ENCODE measurements around the gene CADM4.
"Not testable (repeated sequence)": the region's sequence is repeated elsewhere in the genome, so short reads cannot be mapped to it uniquely, and the experiment has no call there.

CADM4 gene

DNA sequence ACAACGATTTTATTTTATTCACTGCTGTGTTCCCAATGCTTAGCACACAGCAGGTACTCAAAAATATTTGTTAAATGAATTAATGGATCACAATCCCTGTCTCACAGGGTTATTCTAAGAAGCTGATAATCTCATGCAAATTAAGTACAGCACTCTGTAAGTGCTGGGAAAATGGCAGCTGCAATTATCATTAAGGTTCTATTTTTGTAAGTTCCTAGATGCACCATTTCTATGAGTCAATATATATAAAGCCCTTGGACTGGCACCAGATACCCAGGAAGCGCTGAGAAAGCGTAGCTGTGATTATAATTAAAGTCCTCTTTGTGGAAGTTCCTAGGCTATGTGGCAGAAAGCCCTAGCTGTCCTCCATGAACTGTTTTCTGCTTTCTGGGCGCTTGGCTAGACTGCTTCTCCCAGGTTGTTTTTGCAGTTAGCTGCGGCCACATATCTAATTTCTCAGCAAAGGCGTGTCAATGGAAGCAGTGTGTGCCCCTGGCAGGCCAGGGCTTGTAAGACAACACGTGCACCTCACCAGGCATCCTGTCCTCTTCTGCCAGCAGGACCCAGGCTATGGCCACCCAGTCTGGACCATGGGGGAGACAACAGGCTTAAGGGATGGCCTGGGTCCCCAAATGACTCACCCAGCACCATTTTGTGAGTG lies 33.0 kb downstream of the CADM4 start:
- DNase-seq (ENCODE audit: low spot score): no peak

DNA sequence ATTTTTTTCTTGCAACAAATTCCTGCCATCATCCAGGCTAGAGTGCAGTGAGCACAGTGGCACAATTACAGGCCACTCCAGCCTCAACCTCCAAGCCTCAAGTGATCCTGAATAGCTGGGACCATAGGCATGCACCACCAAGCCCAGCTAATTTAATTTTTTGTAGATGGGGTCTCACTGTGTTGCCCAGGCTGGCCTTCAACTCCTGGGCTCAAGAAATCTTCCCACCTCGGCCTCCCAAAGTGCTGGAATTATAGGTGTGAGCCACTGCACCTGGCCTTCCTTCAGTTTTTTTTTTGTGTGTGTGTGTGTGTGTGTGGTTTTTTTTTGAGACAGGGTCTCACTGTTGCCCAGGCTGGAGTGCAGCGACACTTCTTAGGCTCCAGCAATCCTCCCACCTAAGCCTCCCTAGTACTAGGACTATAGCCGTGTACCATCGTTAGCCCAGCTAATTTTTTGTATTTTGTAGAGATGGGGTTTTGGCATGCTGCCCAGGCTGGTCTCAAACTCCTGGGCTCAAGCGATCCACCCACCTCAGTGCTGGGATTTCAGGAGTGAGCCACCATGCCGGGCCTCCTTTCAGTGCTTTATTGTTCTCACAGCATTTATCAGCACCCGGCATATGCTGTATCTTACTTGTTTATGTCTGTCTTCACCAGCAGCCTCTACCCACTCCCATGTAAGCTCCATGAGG lies 33.6 kb downstream of the CADM4 start:
- DNase-seq (ENCODE audit: low spot score): no peak

DNA sequence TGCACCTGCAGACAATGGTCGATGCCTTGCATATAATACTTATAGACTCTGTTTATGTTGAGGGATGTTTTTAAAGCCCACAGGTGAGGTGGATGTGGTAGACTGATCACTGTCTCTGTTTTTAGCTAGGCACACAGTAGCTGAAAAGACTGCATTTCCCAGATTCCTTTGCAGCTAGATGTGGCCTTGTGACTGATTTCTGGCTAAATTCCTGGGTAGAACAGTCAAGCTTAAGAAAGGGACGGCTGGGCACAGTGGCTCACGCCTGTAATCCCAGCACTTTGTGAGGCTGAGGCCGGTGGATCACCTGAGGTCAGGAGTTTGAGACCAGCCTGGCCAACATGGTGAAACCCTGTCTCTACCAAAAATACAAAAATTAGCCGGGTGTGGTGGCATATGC lies 39.3 kb downstream of the CADM4 start:
- DNase-seq (ENCODE audit: low spot score): not testable (repeated sequence)

DNA sequence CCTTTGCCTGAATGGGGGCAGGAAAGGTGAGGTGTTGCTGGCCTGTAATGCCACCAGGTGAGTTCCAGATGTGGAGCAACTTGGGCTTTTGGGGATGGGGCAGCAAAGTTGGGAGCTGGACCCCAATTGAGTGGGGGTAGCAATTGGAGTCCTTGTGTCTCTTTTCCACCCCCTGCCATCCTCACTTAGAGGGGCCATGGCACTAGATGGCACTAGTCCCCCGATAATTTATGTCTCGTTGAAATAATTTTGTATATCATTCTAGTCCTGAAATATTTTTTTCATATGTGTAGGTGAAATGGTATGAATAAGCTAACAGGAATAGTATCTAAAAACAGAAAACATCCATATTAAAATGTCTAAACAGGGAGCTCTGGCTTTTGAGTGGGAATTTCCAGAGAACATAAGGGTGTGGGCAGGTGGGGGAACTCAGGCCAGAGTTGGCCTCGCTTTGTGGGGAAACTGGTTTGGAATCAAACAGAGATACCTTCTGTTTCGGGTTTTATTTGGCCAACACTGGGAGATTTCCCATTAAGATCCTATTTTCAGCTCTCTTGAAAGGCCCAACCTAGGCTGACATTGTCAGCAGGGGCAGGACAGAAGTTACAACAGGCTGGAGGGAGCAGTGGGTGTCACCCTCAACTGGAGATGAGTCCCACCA lies 39.9 kb downstream of the CADM4 start:
- DNase-seq (ENCODE audit: low spot score): no peak

DNA sequence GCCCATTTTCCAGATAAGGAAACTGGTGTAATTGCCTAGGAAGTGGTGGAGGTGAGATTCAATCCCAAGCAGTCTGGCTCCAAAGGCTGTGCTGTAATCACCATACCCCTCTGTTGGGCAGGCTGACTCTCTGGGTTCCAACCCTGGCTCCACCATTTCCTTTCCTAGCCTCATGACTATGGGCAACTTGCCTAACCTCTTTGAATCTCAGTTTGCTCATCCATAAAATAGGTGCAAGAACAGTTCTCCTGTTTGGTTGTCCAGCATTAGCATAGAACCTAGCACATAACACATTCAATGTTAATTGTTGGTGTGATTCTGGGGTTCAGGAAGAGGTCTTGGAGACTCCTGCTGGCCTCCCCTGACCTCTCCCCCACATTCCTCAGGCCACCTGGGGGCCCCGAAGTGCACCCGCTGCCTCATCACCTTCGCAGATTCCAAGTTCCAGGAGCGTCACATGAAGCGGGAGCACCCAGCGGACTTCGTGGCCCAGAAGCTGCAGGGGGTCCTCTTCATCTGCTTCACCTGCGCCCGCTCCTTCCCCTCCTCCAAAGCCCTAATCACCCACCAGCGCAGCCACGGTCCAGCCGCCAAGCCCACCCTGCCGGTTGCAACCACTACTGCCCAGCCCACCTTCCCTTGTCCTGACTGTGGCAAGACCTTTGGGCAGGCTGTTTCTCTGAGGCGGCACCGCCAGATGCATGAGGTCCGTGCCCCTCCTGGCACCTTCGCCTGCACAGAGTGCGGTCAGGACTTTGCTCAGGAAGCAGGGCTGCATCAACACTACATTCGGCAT lies 41.0 kb downstream of the CADM4 start:
- no peak for DNase-seq (ENCODE audit: low spot score)

DNA sequence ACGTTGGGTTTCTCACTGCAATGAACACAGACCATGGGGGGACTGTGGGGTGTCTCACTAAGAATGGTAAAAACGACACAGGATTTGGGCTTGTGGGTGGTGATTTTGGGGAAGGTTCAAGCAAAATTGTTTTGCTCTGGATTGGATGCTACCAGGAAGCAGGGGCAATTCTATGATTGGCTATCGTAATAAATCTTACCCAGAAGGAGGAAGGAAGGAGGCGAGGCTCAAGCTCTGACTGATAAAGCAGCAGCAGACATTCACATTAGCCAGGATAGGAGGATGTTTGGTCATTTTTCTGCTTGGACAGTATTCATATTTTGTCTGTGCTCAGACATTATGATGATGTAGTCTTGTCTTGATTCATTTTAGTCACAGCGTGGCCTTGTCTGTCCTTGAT lies 41.8 kb downstream of the CADM4 start:
- DNase-seq (ENCODE audit: low spot score): no peak

DNA sequence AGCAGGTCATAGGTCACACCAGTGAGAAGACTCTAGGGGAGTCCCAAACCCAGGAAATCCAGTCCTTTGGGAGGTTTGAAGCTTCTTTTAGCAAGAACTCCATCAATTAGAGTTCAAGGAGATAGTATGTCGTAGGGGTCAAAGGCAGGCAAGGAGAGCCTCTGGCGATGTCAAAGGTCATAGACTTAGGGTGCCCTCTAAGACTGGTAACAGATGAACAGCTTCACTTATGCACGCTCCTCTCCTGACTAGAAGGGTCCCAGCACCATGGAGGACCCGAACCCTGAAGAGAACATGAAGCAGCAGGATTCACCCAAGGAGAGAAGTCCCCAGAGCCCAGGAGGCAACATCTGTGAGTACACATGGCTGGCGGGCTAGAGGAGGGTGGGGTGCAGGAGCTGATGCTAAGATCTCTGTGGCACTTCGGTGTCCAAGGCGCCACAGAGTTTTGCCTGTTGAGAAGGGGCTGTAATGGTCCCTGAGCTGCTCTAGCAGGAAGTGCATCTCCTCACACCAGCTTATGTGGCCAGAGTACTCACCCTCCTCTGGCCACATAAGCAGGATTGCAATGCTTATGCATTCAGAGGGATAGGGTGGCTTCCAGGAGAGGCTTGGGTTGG lies 42.7 kb downstream of the CADM4 start:
- DNase-seq (ENCODE audit: low spot score): no peak

DNA sequence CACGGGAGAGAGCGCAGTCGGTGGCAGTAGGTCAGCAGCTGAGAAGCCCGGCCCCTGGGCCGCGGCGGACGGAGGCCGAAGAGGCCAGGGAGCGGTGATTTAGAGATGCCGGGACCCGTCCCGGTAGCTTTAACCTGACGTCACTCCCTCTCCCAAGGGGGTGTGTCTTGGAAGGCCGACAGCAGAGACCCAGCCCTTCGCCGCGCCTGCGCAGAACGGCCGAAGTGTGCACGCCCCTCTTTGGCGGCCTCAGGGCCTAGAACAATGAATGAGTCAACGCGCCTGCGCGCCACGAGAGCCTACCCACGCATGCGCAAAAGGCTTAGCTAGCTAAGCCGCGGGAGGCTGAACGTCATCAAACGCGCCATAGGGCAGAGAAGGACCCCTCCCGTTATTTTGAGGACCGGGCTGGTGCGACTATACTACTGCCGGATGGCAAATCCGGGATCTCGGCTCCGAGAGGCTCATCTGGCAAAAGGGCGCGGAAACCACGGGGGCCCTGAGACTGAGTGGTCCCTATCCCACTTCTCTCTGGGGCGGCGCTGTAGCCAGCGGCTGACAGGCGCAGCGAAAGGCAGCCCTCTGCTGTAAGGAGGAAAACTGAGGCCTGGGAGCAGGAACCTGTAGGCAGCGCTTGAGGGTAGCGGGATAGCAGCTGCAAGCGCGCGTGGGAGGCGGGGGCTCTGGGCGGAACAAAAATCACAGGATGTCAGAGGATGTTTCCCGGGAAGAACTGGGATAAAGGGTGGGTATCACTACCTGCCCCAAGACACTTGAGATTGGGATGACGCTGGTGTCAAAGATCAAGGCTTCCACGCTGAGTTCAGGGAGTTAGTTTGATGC lies 43.4 kb downstream of the CADM4 start, which contains the start of the genes IRGQ and ZNF576:
TSS of gene IRGQ (minus strand) at position 136 of the 843 bp plus-strand sequence. CDS start 796 bp downstream, outside the sequence.
TSS of gene ZNF576 (plus strand) at position 597 of the 843 bp plus-strand sequence. CDS start 514 bp downstream, outside the sequence.
- peak; percentile 100 for DNase-seq (ENCODE audit: low spot score)

DNA sequence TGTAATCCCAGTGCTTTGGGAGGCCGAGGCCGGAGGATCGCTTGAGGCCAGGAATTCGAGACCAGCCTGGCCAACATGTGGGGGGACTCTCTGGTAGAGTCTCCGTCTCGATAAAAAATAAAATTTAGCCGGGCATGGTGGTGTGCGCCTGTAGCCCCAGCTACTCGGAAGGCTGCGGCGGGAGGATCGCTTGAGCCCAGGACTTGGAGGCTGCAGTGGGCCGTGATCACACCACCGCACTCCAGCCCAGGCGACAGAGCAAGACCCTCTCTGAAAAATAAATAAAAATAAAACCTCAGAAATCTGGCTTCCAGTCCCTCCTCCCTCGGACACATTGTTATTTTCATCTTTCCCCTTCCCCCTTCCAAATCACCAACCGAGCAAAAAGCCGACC lies 44.0 kb downstream of the CADM4 start:
- DNase-seq (ENCODE audit: low spot score): no peak

DNA sequence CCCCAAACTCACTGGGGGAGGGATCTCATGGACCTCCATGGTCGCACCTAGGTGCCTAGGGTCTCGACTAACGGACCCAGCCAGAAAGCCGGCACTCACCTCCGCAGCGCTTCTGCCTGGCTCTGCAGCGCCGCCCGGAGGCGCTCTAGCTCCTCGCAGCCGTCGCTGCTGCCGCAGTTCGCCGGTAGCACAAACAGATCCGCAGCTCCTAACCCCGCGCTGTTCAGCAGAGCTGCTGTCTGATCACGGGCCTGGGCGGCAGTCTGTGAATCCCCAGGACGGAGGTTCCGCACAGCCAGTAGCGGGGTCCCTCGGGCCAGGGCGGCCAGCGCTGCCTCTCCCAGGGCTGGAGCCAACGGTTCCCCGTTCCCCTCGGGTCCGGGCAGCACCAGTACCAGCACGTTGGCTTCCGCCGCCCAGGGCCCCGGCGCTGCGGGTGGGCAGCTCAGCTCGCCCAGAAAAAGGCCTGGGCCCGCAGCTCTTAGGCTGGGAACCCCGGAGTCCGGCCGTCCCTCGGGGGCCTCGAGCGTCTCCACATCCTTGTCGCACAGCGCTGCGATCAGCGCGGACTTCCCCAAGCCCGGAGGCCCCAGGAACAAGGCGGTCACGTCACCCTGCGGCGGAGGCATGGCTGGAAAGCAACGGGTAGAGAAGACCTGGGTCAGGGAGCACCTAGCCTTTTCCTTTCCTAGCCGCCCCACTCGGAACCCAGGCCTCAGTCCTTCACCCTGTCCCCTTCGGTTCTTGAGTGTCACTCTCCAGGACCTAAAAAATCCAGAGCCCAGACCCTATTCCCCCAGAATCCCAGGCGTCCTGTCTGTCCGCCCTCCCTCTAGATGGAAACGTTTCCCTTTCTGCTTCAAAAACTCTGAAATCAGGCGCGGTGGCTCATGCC lies 44.7 kb downstream of the CADM4 start:
- DNase-seq (ENCODE audit: low spot score): peak; percentile 68

DNA sequence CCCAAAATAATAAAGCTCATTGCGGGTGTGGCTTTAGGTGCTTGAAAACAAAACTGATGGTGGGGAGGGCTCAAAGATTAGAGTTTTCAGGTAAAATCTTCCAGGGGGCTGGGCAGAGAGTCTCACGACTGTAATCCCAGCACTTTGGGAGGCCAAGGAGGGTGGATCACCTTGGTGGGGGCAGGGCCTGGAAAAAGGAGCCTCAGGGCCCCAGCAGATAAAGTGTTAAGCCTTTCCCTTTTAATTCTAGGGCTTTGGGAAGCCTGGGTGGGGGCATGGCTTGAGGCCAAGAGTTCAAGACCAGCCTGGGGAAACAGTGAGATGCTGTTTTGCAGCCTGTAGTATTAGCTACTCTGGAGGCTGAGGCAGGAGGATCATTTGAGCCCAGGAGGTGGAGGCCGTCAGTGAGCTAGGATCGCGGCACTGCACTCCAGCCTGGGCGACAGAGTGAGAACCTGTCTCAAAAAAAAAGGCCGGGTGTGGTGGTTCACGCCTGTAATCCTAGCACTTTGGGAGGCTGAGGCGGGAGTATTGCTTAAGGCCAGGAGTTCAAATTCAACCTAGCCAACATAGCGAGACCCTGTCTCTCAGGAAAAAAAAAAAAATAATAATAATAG lies 45.5 kb downstream of the CADM4 start:
- DNase-seq (ENCODE audit: low spot score): no peak

DNA sequence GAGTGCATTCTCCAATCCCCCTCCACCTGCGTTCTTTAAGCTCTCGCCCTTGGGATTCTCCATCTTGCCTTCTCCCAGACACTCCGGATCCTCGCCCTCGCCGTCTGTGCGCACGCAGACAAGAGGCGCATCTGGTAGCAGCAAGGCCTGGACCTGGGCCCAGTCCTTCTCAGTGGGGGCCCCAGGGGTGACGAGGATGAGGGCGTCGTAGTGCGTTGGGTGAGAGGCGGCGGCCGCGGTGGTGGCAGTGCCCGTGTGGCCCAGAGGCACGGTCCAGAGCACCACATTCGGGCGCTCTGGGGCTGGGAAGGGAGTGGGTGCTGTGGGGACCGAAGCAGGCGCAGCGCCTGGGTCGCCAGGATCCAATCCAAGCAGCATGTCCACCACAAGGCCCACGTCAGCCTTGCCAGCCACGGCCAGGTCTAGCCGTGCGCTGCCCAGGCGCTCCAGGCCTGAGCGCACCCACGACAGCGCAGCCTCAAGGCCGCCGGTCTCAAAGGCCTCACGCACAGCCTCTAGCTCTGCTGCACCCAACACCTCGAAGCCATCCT lies 46.8 kb downstream of the CADM4 start:
- DNase-seq (ENCODE audit: low spot score): no peak

DNA sequence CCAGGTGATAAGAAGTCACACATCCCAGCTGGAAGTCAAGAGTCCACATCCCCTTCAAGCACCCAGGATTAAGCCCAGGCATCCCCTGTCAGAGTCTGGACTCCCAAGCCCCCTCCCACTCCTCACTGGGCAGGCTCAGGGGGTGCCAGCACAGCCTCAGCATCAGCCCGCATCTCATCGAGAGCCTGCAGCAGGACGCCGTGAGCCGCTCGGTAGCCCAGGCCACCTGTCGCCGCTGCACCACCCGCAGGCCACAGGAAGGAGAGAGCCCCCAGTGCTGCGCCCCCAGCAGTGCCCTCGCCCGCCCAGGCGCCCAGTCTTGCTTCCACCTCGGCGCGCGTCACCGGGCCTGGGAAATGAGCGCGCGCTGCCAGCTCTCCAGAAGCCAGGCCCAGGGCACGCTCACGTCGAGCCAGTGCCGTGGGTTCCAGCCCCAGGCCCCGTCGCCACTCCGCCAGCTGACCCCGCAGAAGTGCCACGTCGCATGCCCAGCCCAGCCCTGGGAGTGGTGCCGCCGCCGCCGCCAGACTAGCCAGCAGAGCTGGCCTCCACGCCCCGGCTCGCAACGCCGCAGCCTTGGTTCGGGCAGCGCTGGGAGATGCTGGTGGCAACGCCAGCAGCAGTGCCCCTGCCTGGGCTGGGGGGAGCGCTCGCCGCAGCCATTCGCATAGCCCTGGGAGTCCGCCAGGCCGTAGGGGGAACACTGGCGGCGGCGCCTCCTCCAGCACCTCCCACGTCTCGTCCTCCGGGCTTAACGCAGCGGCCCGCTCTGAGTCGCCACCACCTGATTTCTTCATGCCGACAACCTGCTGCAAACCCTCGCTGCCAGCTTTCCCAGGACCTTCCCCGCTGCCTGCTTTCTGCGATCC lies 47.5 kb downstream of the CADM4 start:
- no peak for DNase-seq (ENCODE audit: low spot score)

DNA sequence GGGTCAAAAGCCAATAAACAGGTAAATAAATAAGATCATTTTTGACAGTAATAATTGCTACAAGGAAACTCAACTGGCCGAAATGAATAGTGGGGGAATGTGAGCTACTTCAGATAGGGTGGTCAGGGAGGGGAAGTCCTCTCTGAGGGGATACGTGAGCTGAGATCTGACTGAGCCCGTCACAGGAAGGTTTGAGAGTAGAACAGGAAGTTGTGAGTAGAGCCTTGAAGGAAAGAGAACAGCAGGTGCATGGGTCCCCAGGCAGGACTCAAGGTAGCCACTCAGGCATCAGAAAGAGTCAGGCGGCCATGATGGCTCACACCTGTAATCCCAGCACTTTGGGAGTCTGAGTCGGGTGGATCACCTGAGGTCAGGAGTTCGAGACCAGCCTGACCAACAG lies 50.0 kb downstream of the CADM4 start:
- no peak for DNase-seq (ENCODE audit: low spot score)

DNA sequence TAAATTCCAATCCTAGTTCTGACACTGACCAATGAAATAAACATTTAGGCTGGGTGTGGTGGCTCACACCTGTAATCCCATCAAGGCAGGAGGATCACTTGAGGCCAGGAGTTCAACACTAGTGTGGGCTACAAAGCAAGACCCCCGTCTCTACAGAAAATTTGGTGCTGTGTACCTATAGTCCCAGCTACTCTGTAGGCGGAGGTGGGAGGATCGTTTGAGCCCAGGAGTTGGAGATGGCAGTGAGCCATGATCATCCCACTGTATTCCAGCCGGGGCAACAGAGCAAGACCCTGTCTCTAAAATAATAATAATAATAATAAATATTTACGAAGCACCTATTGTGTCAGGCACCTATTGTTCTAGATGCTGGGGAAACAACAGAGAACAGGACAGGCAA lies 50.4 kb downstream of the CADM4 start:
- no peak for DNase-seq (ENCODE audit: low spot score)

DNA sequence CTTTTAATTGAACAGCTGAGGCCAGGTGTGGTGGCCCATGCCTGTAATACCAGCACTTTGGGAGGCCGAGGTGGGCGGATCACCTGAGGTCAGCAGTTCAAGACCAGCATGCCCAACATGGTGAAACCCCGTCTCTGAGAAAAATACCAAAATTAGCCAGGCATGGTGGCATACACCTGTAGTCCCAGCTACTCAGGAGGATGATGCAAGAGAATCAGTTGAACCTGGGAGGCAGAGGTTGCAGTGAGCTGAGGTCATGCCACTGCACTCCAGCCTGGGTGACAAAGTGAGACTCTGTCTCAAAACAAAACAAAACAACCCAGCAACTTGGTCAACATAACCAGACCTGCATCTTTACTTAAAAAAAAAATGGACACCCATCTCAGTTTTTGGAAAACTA lies 52.6 kb downstream of the CADM4 start:
- DNase-seq (ENCODE audit: low spot score): not testable (repeated sequence)

DNA sequence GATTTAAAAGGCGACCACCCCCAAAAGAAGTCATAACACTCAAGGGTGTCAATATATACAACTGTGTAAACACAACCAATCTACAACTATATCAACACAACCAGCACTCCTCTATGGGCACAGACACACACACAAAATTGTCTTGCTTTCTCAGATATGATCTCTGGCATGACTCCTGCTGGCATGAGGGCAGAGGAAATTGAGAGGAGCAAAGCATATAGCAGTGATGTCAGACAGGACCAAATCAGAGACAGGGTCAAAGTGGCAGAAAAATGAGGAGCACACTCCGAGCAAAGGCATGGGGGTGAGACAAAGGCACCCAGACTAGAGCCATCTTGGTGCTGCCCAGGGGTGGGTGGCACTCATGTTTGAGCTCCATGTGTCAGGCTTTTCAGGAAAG lies 53.3 kb downstream of the CADM4 start:
- no peak for DNase-seq (ENCODE audit: low spot score)

DNA sequence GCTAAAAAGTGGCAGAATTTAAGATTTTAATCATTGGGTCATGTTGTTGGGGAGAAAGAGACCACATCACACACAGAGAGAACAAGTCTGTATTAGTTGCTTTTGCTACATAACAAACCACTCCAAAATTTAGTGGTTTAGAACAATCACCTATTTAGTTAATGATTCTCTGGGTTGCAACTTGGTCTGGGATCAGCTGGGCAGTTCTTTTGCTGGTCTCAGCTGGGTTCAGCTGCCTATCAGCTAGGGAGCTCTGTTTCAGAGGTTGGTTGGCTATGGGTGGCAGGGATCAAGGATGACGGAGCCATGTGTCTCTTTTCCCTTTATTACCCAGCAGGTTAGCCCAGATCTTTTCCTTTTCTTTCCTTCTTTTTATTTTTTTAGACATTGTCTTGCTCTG lies 55.2 kb downstream of the CADM4 start:
- no peak for DNase-seq (ENCODE audit: low spot score)
